HCT116 (cell line): Measurements from ENCODE around the gene ZNF747. TPM values are rescaled to one million over a fixed set of nuclear protein-coding genes. Genes with fewer than 3 reads are reported as not detected.

Source experiments
- ATAC-seq: fragments of 200-7000 bp; cut with Tn5 transposase; 2 replicates; pipeline ENCODE4 v1.9.1; 2020; ENCODE audit warnings: mild to moderate bottlenecking, moderate library complexity
- BruUV-seq: library from RNA; stranded (reverse); fragments of 400-500 nt; replicated peaks from 2 replicates; lab custom pipeline; 2021; lab: Mats Ljungman, UMichigan
- CTCF ChIA-PET: fragments of 300-600 bp; sonication (Branson Sonifier 250); formaldehyde crosslinking; loops from one replicate; lab custom pipeline; 2021; ENCODE audit warnings: antibody characterized with exemption; lab: Charles Lee
- POLR2A ChIA-PET: fragments of 300-600, 350-600 bp; sonication (Branson Sonifier 250); formaldehyde crosslinking; loops from one replicate; lab custom pipeline; 2021; ENCODE audit warnings: antibody characterized with exemption; lab: Charles Lee
- RAD21 ChIA-PET, 2 experiments: fragments of 300-600 bp; sonication (Branson Sonifier 250); formaldehyde crosslinking; loops; one replicate each; lab custom pipeline; 2023; ENCODE audit warnings: low total read pairs in 2 of 2; ENCODE audit not compliant: uncharacterized antibody in 2 of 2, unreplicated experiment in 2 of 2, low non-redundant PET in 1 of 2; lab: Charles Lee
- DNase-seq: peaks from one replicate; pipeline ENCODE4 v3.0.0-alpha.2; 2010; ENCODE audit warnings: low read depth, low spot score
- H2AFZ ChIP-seq: fragments of 200-600 bp; shearing (Covaris generic), sonication (generic); 2 replicates; pipeline ENCODE4 v1.6.1; 2017; ENCODE audit warnings: low read depth, mixed run types, mixed read lengths, antibody characterized with exemption, low read length; ENCODE audit not compliant: poor library complexity, severe bottlenecking
- H3K27ac ChIP-seq: 2 replicates; pipeline ENCODE4 v1.5.1; 2012; ENCODE audit warnings: low read depth, low read length
- H3K27me3 ChIP-seq: fragments of 200-600 bp; sonication (generic); 2 replicates; pipeline ENCODE4 v1.6.1; 2016; ENCODE audit warnings: mixed run types, low read length, mixed read lengths; ENCODE audit not compliant: insufficient read depth
- H3K36me3 ChIP-seq, 2 experiments: fragments of 200-500 bp in 1 of 2; fragments of 200-600 bp in 1 of 2; sonication (Bioruptor generic) in 1 of 2; sonication (generic) in 1 of 2; 2 replicates each; pipeline versions ENCODE4 v1.5.1 to v1.6.1; 2014 to 2016; ENCODE audit warnings: low read length in 2 of 2, inconsistent platforms in 1 of 2, mixed read lengths in 1 of 2, mixed run types in 1 of 2; ENCODE audit not compliant: insufficient read depth in 2 of 2, control insufficient read depth in 1 of 2
- H3K4me1 ChIP-seq, 2 experiments: fragments of 200-600 bp in 1 of 2; sonication (generic) in 1 of 2; 2 replicates each; pipeline versions ENCODE4 v1.5.1 to v1.6.1; 2012 to 2017; ENCODE audit warnings: low read length in 2 of 2, inconsistent platforms in 1 of 2, mild to moderate bottlenecking in 1 of 2, mixed read lengths in 1 of 2, mixed run types in 1 of 2, moderate library complexity in 1 of 2; ENCODE audit not compliant: insufficient read depth in 2 of 2, control insufficient read depth in 1 of 2
- H3K4me2 ChIP-seq: fragments of 200-600 bp; sonication (generic); 2 replicates; pipeline ENCODE4 v1.6.1; 2017; ENCODE audit warnings: mixed run types, low read length, mixed read lengths
- H3K4me3 ChIP-seq, 2 experiments: fragments of 200-600 bp in 1 of 2; sonication (generic) in 1 of 2; replicated peaks in 1 of 2; 2 replicates each; pipeline ENCODE4 v1.5.1; 2011 to 2016; ENCODE audit warnings: low read length in 2 of 2, control low read depth in 1 of 2, low read depth in 1 of 2, mild to moderate bottlenecking in 1 of 2, mixed read lengths in 1 of 2, mixed run types in 1 of 2
- H3K79me2 ChIP-seq: fragments of 200-600 bp; sonication (generic); 2 replicates; pipeline ENCODE4 v1.6.1; 2017; ENCODE audit warnings: mild to moderate bottlenecking, mixed run types, low read length, moderate library complexity, mixed read lengths; ENCODE audit not compliant: insufficient read depth
- H3K9ac ChIP-seq: fragments of 200-600 bp; sonication (generic); 2 replicates; pipeline ENCODE4 v1.6.1; 2016; ENCODE audit warnings: low read length, mixed read lengths
- H3K9me2 ChIP-seq: fragments of 200-600 bp; sonication (generic), shearing (Covaris generic); 2 replicates; pipeline ENCODE4 v1.6.1; 2017; ENCODE audit warnings: mixed run types, mild to moderate bottlenecking, moderate library complexity; ENCODE audit not compliant: insufficient read depth
- H3K9me3 ChIP-seq, 2 experiments: fragments of 200-500 bp in 1 of 2; fragments of 200-600 bp in 1 of 2; sonication (Bioruptor generic) in 1 of 2; sonication (generic) in 1 of 2; 2 replicates each; pipeline ENCODE4 v1.6.1; 2014 to 2017; ENCODE audit warnings: low read length in 2 of 2, mixed read lengths in 2 of 2, inconsistent platforms in 1 of 2, low read depth in 1 of 2, mild to moderate bottlenecking in 1 of 2, mixed run types in 1 of 2, moderate library complexity in 1 of 2; ENCODE audit not compliant: control insufficient read depth in 1 of 2, insufficient read depth in 1 of 2
- H4K20me1 ChIP-seq: fragments of 200-600 bp; sonication (generic), shearing (Covaris generic); 2 replicates; pipeline ENCODE4 v1.6.1; 2017; ENCODE audit warnings: mixed run types, mild to moderate bottlenecking, moderate library complexity; ENCODE audit not compliant: insufficient read depth
- POLR2A ChIP-seq: IDR thresholded peaks from 2 replicates; pipeline ENCODE4 v1.7.0; 2011; ENCODE audit warnings: borderline replicate concordance; ENCODE audit not compliant: insufficient read depth, insufficient read length; ENCODE audit errors: extremely low read depth
- SIN3A ChIP-seq: IDR thresholded peaks from 2 replicates; pipeline ENCODE4 v1.6.1; 2012; ENCODE audit warnings: low read depth
- SRF ChIP-seq: IDR thresholded peaks from 2 replicates; pipeline ENCODE4 v1.6.1; 2012; ENCODE audit warnings: low read depth
- YY1 ChIP-seq: IDR thresholded peaks from 2 replicates; pipeline ENCODE4 v1.6.1; 2011; ENCODE audit warnings: low read length, low read depth, moderate library complexity, mild to moderate bottlenecking; ENCODE audit not compliant: insufficient replicate concordance; ENCODE audit errors: extremely low read depth
- intact Hi-C: fragments of 100-400 bp; cut with micrococcal nuclease; formaldehyde crosslinking; loops from 2 replicates; pipeline ENCODE4 v1.10.0; 2022
- total RNA-seq: library from RNA; stranded (reverse); gene quantifications from one replicate; pipeline ENCODE4 v1.2.1, GENCODE V29; 2021; ENCODE audit not compliant: unreplicated experiment
- TF ChIP-seq, protein P1 (sequence below): IDR thresholded peaks from 2 replicates; pipeline ENCODE4 v1.6.1; 2012
- TF ChIP-seq, protein P2 (sequence below), 3 experiments: fragments of 200-600 bp in 1 of 3; sonication (generic) in 1 of 3; IDR thresholded peaks in 2 of 3; conservative IDR thresholded peaks in 1 of 3; 2 replicates each; pipeline ENCODE4 v1.5.1; 2012 to 2017; ENCODE audit warnings: low read depth in 2 of 3, low read length in 2 of 3, antibody characterized with exemption in 1 of 3, borderline replicate concordance in 1 of 3, control low read depth in 1 of 3, mild to moderate bottlenecking in 1 of 3, mixed read lengths in 1 of 3, mixed run types in 1 of 3, moderate library complexity in 1 of 3; ENCODE audit not compliant: insufficient read depth in 1 of 3
- TF ChIP-seq, protein P3 (sequence below): IDR thresholded peaks from 2 replicates; pipeline ENCODE4 v1.6.1; 2012; ENCODE audit warnings: low read depth

Gene ZNF747
- total RNA-seq, 1 experiment from 2014 or later, result 2.1 TPM

DNA sequence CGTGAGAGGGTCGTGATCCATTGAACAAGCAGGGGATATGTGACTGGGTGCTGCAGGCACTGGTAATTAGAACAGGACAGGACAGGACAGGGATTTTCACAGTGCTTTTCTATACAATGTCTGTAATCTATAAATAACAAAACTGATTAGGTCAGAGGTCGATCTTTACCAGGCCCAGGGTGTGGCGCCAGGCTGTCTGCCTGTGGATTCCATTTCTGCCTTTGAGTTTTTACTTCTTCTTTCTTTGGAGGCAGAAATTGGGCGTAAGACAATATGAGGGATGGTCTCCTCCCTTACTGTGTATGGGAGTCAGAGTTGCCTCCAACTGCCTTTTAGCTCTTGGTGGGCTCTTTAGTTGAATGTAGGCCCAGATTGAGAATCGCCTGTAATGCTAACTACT lies 25.0 kb upstream of the ZNF747 start:
- Histone ChIP-seq H3K4me1 (peaks cover 10 to 21% of the 10 kb centered on the region in 2 experiments), H3K79me2 (peaks cover 14% of the 10 kb centered on the region; the same call in 1 of the 2 replicates), H3K36me3 (peaks cover 0 to 2% of the 10 kb centered on the region in 2 experiments; a peak in 1 of 4 replicates), H3K27ac (no peak overlapping the region), H2AFZ (no peak overlapping the region), H4K20me1 (no peaks in the 10 kb centered on the region), H3K27me3 (no peaks in the 10 kb centered on the region), H3K4me2 (no peak overlapping the region), H3K9me2 (no peaks in the 10 kb centered on the region), H3K9ac (no peak overlapping the region), H3K4me3 (no peak overlapping the region), H3K9me3 (no peaks in the 10 kb centered on the region)
- intact Hi-C loops, result no loop called here
- ATAC-seq, result no peak
- DNase-seq, result no peak
- no peak for TF ChIP-seq SIN3A
- TF ChIP-seq YY1, result no peak
- TF ChIP-seq, protein P1, sequence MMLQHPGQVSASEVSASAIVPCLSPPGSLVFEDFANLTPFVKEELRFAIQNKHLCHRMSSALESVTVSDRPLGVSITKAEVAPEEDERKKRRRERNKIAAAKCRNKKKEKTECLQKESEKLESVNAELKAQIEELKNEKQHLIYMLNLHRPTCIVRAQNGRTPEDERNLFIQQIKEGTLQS, result no peak
- no peak for TF ChIP-seq SRF
- no peak for TF ChIP-seq POLR2A
- TF ChIP-seq, protein P2, sequence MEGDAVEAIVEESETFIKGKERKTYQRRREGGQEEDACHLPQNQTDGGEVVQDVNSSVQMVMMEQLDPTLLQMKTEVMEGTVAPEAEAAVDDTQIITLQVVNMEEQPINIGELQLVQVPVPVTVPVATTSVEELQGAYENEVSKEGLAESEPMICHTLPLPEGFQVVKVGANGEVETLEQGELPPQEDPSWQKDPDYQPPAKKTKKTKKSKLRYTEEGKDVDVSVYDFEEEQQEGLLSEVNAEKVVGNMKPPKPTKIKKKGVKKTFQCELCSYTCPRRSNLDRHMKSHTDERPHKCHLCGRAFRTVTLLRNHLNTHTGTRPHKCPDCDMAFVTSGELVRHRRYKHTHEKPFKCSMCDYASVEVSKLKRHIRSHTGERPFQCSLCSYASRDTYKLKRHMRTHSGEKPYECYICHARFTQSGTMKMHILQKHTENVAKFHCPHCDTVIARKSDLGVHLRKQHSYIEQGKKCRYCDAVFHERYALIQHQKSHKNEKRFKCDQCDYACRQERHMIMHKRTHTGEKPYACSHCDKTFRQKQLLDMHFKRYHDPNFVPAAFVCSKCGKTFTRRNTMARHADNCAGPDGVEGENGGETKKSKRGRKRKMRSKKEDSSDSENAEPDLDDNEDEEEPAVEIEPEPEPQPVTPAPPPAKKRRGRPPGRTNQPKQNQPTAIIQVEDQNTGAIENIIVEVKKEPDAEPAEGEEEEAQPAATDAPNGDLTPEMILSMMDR (IDR thresholded peaks at IDR 0.05 in 2 of 3, conservative IDR thresholded peaks at IDR 0.05 in 1 of 3; ENCODE audit: borderline replicate concordance in 1 of 3, insufficient read depth in 1 of 3, low read depth in 2 of 3, low read length in 2 of 3), result no peak
- TF ChIP-seq, protein P3, sequence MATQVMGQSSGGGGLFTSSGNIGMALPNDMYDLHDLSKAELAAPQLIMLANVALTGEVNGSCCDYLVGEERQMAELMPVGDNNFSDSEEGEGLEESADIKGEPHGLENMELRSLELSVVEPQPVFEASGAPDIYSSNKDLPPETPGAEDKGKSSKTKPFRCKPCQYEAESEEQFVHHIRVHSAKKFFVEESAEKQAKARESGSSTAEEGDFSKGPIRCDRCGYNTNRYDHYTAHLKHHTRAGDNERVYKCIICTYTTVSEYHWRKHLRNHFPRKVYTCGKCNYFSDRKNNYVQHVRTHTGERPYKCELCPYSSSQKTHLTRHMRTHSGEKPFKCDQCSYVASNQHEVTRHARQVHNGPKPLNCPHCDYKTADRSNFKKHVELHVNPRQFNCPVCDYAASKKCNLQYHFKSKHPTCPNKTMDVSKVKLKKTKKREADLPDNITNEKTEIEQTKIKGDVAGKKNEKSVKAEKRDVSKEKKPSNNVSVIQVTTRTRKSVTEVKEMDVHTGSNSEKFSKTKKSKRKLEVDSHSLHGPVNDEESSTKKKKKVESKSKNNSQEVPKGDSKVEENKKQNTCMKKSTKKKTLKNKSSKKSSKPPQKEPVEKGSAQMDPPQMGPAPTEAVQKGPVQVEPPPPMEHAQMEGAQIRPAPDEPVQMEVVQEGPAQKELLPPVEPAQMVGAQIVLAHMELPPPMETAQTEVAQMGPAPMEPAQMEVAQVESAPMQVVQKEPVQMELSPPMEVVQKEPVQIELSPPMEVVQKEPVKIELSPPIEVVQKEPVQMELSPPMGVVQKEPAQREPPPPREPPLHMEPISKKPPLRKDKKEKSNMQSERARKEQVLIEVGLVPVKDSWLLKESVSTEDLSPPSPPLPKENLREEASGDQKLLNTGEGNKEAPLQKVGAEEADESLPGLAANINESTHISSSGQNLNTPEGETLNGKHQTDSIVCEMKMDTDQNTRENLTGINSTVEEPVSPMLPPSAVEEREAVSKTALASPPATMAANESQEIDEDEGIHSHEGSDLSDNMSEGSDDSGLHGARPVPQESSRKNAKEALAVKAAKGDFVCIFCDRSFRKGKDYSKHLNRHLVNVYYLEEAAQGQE, result no peak
- ChIA-PET POLR2A (no interaction called here), RAD21 (no interaction called here), CTCF (no interaction called here)
- BruUV-seq, result no TSS peak
